ENCODE results near the gene PIK3C3.
A peak's percentile ranks its signal among the peaks of the same experiment; 100 is the strongest.

The PIK3C3 gene

DNA sequence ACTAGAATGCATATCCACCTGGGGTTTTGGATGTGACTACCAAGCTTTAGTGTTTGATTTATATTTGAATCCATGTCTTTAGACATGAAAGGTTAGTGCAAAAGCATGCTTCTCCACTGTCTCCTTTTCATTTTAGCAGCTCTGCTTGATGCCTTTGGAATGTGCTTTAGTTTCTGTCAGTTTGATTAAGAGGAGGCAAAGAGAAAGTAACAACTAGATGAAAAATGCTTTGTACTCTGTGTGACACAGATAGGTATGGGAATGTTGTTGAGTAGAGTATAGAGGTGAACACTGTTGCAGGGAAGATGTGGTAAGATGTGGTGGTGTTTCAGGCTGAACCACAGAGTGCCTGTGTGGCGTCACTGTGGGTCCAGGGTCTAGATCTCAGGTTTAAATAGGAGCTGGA is 19.8 kb downstream of the PIK3C3 start:
- no peaks in the 10 kb centered on the region for H3K9me3 ChIP-seq
- H3K4me1 ChIP-seq (ENCODE audit: control insufficient read depth in 1 of 2, insufficient read depth in 1 of 2, low read depth in 1 of 2, low read length in 1 of 2): peaks cover 5 to 16% of the 10 kb centered on the region in 2 experiments
- no peaks in the 10 kb centered on the region for H3K27me3 ChIP-seq
- H3K27ac ChIP-seq: no peak overlapping the region
- peaks cover 17% of the 10 kb centered on the region for H3K36me3 ChIP-seq
- no peak overlapping the region for H3K4me3 ChIP-seq (ENCODE audit: low read depth in 1 of 2, low read length in 1 of 2)
- TF ChIP-seq, protein P1, sequence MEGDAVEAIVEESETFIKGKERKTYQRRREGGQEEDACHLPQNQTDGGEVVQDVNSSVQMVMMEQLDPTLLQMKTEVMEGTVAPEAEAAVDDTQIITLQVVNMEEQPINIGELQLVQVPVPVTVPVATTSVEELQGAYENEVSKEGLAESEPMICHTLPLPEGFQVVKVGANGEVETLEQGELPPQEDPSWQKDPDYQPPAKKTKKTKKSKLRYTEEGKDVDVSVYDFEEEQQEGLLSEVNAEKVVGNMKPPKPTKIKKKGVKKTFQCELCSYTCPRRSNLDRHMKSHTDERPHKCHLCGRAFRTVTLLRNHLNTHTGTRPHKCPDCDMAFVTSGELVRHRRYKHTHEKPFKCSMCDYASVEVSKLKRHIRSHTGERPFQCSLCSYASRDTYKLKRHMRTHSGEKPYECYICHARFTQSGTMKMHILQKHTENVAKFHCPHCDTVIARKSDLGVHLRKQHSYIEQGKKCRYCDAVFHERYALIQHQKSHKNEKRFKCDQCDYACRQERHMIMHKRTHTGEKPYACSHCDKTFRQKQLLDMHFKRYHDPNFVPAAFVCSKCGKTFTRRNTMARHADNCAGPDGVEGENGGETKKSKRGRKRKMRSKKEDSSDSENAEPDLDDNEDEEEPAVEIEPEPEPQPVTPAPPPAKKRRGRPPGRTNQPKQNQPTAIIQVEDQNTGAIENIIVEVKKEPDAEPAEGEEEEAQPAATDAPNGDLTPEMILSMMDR (IDR thresholded peaks at IDR 0.05): no peak

GRCh38 chr18:41975284-41975683 is 20.2 kb downstream of the PIK3C3 start:
- Histone ChIP-seq H3K27me3 (no peaks in the 10 kb centered on the region), H3K4me1 (ENCODE audit: control insufficient read depth in 1 of 2, insufficient read depth in 1 of 2, low read depth in 1 of 2, low read length in 1 of 2) (peaks cover 5 to 16% of the 10 kb centered on the region in 2 experiments), H3K27ac (no peak overlapping the region), H3K4me3 (ENCODE audit: low read depth in 1 of 2, low read length in 1 of 2) (no peak overlapping the region), H3K36me3 (peaks cover 12% of the 10 kb centered on the region), H3K9me3 (no peaks in the 10 kb centered on the region)
- TF ChIP-seq, protein P1 (IDR thresholded peaks at IDR 0.05): no peak

DNA sequence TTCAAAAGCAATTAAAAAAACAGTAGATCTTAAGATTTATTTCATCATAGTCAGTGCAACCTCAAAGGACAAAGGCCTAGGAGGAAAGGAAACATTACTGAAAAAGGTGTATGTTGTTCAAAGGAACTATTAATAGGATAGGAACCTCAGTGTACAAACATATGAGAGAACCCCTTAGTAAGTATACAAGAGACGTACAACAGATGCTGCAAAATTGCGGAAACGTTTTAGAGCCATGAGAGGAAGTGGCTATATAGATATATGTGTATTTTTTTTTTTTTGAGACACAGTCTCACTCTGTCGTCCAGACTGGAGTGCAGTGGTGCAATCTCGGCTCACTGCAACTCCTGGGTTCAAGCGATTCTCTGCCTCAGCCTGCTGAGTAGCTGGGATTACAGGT is 22.2 kb downstream of the PIK3C3 start:
- H3K4me1 ChIP-seq (ENCODE audit: control insufficient read depth in 1 of 2, insufficient read depth in 1 of 2, low read depth in 1 of 2, low read length in 1 of 2): peaks cover 5 to 16% of the 10 kb centered on the region in 2 experiments
- TF ChIP-seq, protein P1 (IDR thresholded peaks at IDR 0.05): no peak
- H3K27me3 ChIP-seq: no peaks in the 10 kb centered on the region
- no peaks in the 10 kb centered on the region for H3K36me3 ChIP-seq
- H3K27ac ChIP-seq: peak overlapping the region; percentile 22
- no peaks in the 10 kb centered on the region for H3K9me3 ChIP-seq
- H3K4me3 ChIP-seq (ENCODE audit: low read depth in 1 of 2, low read length in 1 of 2): no peak overlapping the region

DNA sequence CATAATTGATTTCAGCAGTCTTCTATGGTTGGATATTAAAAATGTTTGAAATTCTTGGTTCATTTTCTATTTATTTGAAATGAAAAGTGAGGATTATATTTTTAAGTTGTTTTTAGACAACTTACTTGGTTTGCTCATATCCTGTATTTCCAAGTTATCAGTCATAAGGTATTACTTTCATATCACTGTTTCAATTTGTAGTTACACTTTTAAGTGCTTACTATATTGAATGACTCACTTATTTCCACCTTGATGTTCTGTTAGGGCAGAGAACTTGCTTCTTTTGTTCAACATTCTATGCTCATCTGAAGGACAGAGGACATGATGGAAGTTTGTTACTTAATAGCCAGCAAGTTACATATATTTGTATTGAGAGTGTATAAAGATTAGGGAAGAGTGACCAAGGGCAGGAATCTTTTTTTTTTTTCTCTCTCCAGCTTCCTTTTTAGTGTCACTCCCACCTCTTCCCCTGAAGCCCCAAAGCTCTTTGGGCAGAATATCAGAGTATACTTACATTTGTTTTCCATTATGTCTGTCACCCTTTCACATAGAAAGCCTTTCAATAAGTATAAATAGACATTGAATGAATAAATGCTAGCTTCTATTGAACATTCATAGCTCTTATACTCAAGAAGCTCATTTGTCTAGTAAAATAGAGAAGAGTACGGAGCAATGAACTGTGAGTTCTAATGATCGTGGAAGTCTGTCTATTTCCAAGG is 28.1 kb downstream of the PIK3C3 start:
- no peaks in the 10 kb centered on the region for H3K9me3 ChIP-seq
- no peaks in the 10 kb centered on the region for H3K27me3 ChIP-seq
- no peak overlapping the region for H3K27ac ChIP-seq
- peaks cover 11% of the 10 kb centered on the region for H3K36me3 ChIP-seq
- no peak overlapping the region for H3K4me3 ChIP-seq (ENCODE audit: low read depth in 1 of 2, low read length in 1 of 2)
- TF ChIP-seq, protein P1 (IDR thresholded peaks at IDR 0.05): no peak
- H3K4me1 ChIP-seq (ENCODE audit: control insufficient read depth in 1 of 2, insufficient read depth in 1 of 2, low read depth in 1 of 2, low read length in 1 of 2): no peaks in the 10 kb centered on the region

GRCh38 chr18:41985914-41986313 is 30.9 kb downstream of the PIK3C3 start:
- H3K27ac ChIP-seq: no peak overlapping the region
- H3K4me3 ChIP-seq (ENCODE audit: low read depth in 1 of 2, low read length in 1 of 2): no peak overlapping the region
- no peaks in the 10 kb centered on the region for H3K9me3 ChIP-seq
- TF ChIP-seq, protein P1 (IDR thresholded peaks at IDR 0.05): no peak
- H3K36me3 ChIP-seq: peaks cover 30% of the 10 kb centered on the region
- H3K4me1 ChIP-seq (ENCODE audit: control insufficient read depth in 1 of 2, insufficient read depth in 1 of 2, low read depth in 1 of 2, low read length in 1 of 2): no peaks in the 10 kb centered on the region
- H3K27me3 ChIP-seq: no peaks in the 10 kb centered on the region
